ENCODE measurements around the gene ALAS1. TPM values are rescaled to one million over a fixed set of nuclear protein-coding genes. Genes with fewer than 3 reads are reported as not detected.

Gene ALAS1
- total RNA-seq, result 32.2 and 34.3 TPM in 2 replicates

GRCh38 chr3:52197842-52198625, at the start of gene ALAS1:
ALAS1 (plus strand) TSS chr3:52198160; CDS start chr3:52199242, 1,082 bp downstream.

GRCh38 chr3:52154135-52155094, 43.5 kb upstream of the ALAS1 start, which contains the start of gene POC1A:
POC1A (minus strand) TSS chr3:52154423; CDS start chr3:52154372, 51 bp downstream.

GRCh38 chr3:52225452-52226228, 27.7 kb downstream of the ALAS1 start, which contains the start of gene TLR9:
TLR9 (minus strand) TSS chr3:52225645; CDS start chr3:52225529, 116 bp downstream.

GRCh38 chr3:52238761-52239701, 41.1 kb downstream of the ALAS1 start, which contains the start of gene TWF2:
TWF2 (minus strand) TSS chr3:52239158; CDS start chr3:52239016, 142 bp downstream.

GRCh38 chr3:52245322-52246263, 47.6 kb downstream of the ALAS1 start, which contains the start of gene PPM1M:
PPM1M (plus strand) TSS chr3:52245759; CDS start chr3:52245825, 66 bp downstream.

Other genes with a start within 250 kb of the ALAS1 start
- gene GPR62, start 242.8 kb upstream of the ALAS1 start, total RNA-seq, result under 0.01 TPM in 1 of 2 replicates, not detected in the other
- gene PCBP4, start 230.7 kb upstream of the ALAS1 start, total RNA-seq, result 55.7 and 174 TPM in 2 replicates
- gene ABHD14B, start 224.1 kb upstream of the ALAS1 start, total RNA-seq, result 22.9 and 28.3 TPM in 2 replicates
- gene ABHD14A, start 223.1 kb upstream of the ALAS1 start, total RNA-seq, result 11.0 and 12.7 TPM in 2 replicates
- 36.1 and 49.7 TPM in 2 replicates for gene ACY1, start 214.6 kb upstream of the ALAS1 start, total RNA-seq
- 1,027 and 1,065 TPM in 2 replicates for gene RPL29, start 202.3 kb upstream of the ALAS1 start, total RNA-seq
- 11.0 and 25.2 TPM in 2 replicates for gene DUSP7, start 141.6 kb upstream of the ALAS1 start, total RNA-seq
- gene POC1A, start 43.7 kb upstream of the ALAS1 start, total RNA-seq, result 4.3 and 8.6 TPM in 2 replicates
- gene TLR9, start 27.5 kb downstream of the ALAS1 start, total RNA-seq, result under 0.01 and 0.11 TPM in 2 replicates
- 108 and 160 TPM in 2 replicates for gene TWF2, start 41.0 kb downstream of the ALAS1 start, total RNA-seq
- 23.3 and 34.5 TPM in 2 replicates for gene PPM1M, start 47.6 kb downstream of the ALAS1 start, total RNA-seq
- 44.4 and 46.0 TPM in 2 replicates for gene WDR82, start 80.5 kb downstream of the ALAS1 start, total RNA-seq
- 5.9 and 9.1 TPM in 2 replicates for gene GLYCTK, start 89.7 kb downstream of the ALAS1 start, total RNA-seq
- gene DNAH1, start 118.2 kb downstream of the ALAS1 start, total RNA-seq, result 7.9 TPM in 2 replicates
- 70.7 and 76.1 TPM in 2 replicates for gene BAP1, start 211.8 kb downstream of the ALAS1 start, total RNA-seq
- 0.87 and 2.7 TPM in 2 replicates for gene PHF7, start 212.5 kb downstream of the ALAS1 start, total RNA-seq
- gene SEMA3G, start 246.9 kb downstream of the ALAS1 start, total RNA-seq, result not detected in 2 replicates